Measurements from ENCODE around the gene MEGF11. TPM values are rescaled to one million over a fixed set of nuclear protein-coding genes. Genes with fewer than 3 reads are reported as not detected.

MEGF11 gene
- total RNA-seq, 1 experiment from 2014 or later, result 2.3 TPM

DNA sequence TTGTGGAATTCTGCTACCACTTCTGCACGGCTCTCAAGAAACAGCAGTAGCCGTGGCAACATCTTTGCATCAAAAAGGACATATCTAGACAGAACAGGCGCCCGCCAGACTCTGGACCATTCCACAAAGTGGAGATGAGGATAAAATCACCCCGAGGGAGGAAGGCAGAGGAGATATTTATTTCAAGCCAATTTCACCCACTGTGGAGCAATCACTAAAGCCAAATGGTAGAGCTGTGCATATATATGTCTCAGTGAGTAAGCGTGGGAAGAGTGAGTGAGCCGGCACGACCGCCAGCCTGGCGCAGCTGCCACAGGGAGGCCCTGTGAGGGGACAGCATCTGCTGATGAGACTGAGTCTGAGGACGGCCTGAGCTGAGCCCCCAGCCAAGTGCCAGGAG lies 111.3 kb downstream of the MEGF11 start (continued):
- TF ChIP-seq SIN3A (IDR thresholded peaks at IDR 0.05; ENCODE audit: low read depth), result no peak
- TF ChIP-seq, protein P1, sequence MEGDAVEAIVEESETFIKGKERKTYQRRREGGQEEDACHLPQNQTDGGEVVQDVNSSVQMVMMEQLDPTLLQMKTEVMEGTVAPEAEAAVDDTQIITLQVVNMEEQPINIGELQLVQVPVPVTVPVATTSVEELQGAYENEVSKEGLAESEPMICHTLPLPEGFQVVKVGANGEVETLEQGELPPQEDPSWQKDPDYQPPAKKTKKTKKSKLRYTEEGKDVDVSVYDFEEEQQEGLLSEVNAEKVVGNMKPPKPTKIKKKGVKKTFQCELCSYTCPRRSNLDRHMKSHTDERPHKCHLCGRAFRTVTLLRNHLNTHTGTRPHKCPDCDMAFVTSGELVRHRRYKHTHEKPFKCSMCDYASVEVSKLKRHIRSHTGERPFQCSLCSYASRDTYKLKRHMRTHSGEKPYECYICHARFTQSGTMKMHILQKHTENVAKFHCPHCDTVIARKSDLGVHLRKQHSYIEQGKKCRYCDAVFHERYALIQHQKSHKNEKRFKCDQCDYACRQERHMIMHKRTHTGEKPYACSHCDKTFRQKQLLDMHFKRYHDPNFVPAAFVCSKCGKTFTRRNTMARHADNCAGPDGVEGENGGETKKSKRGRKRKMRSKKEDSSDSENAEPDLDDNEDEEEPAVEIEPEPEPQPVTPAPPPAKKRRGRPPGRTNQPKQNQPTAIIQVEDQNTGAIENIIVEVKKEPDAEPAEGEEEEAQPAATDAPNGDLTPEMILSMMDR (IDR thresholded peaks at IDR 0.05 in 2 of 3, conservative IDR thresholded peaks at IDR 0.05 in 1 of 3; ENCODE audit: borderline replicate concordance in 1 of 3, insufficient read depth in 1 of 3, low read depth in 2 of 3, low read length in 2 of 3), result no peak
- no peak for TF ChIP-seq SRF (IDR thresholded peaks at IDR 0.05; ENCODE audit: low read depth)
- TF ChIP-seq EGR1 (IDR thresholded peaks at IDR 0.05; ENCODE audit: low read depth), result no peak
- no peak for TF ChIP-seq JUND (IDR thresholded peaks at IDR 0.05)
- no peak for TF ChIP-seq EZH2 (IDR thresholded peaks at IDR 0.05)
- no peak for TF ChIP-seq CBX3 (IDR thresholded peaks at IDR 0.05; ENCODE audit: low read depth)
- no peak for TF ChIP-seq ZFX (IDR thresholded peaks at IDR 0.05)

DNA sequence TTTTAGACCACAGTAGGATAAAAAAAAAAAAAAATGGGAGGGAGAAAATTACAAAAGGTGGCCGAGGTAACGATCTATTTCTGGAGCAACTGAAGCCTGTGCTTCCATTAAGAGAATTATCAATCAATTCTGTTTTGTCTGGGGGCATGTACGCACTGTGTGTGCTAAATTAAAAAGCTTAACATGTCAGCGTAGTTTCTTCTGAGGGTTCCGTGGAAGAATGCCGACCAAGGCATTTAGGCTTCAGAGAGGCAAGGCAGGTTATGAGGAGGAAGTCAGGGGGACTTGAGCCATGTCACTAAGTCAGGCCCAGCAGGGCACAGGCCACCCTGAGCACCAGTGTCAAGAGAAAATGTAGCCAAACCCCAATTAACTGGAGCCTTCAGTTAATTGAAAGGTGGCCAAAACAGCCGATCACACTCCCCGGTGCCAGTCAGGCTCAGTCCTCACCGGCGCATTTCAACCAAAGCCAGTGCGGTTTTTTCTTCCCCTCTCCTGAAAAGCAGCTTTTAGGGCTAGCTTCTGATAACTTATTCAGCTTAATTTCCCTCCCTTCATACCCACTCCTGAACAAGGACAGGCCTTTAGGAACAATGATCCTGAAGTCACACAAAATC lies 113.9 kb downstream of the MEGF11 start:
- DNase-seq (ENCODE audit: low read depth, low spot score) (no peak), ATAC-seq (no peak)
- no peak overlapping the region for H3K4me2 ChIP-seq (ENCODE audit: low read length)
- CTCF ChIA-PET, result no interaction called here
- no peaks in the 10 kb centered on the region for H3K79me2 ChIP-seq (ENCODE audit: insufficient read depth, low read length)
- no peaks in the 10 kb centered on the region for H3K4me1 ChIP-seq (ENCODE audit: control insufficient read depth in 1 of 2, insufficient read depth in 2 of 2, low read length in 2 of 2)
- intact Hi-C loops (cut with micrococcal nuclease), result no loop called here
- H3K4me3 ChIP-seq (replicated peaks in 1 of 2; ENCODE audit: low read depth in 1 of 2, low read length in 2 of 2), result no peak overlapping the region
- POLR2A ChIA-PET, result no interaction called here
- RAD21 ChIA-PET (ENCODE audit: low non-redundant PET in 1 of 2, low total read pairs in 2 of 2, uncharacterized antibody in 2 of 2, unreplicated experiment in 2 of 2), result no interaction called here
- no peaks in the 10 kb centered on the region for H3K36me3 ChIP-seq (ENCODE audit: control insufficient read depth in 1 of 2, insufficient read depth in 2 of 2, low read length in 2 of 2)
- no peak for TF ChIP-seq POLR2AphosphoS5 (IDR thresholded peaks at IDR 0.05; ENCODE audit: low read depth, low read length)
- BruUV-seq (replicated peaks), result no TSS peak
- no peak overlapping the region for H2AFZ ChIP-seq (ENCODE audit: low read depth, low read length, poor library complexity, severe bottlenecking)
- H3K27me3 ChIP-seq (ENCODE audit: insufficient read depth, low read length), result no peaks in the 10 kb centered on the region
- no peak overlapping the region for H3K9ac ChIP-seq (ENCODE audit: low read length)
- no peaks in the 10 kb centered on the region for H3K9me2 ChIP-seq (ENCODE audit: insufficient read depth)
- no peaks in the 10 kb centered on the region for H4K20me1 ChIP-seq (ENCODE audit: insufficient read depth)
- no peaks in the 10 kb centered on the region for H3K9me3 ChIP-seq (ENCODE audit: control insufficient read depth in 1 of 2, insufficient read depth in 1 of 2, low read depth in 1 of 2, low read length in 2 of 2)
- H3K27ac ChIP-seq (ENCODE audit: low read depth, low read length), result no peak overlapping the region
